Spleen (tissue), 7 donors: Measurements from ENCODE around the gene DNASE2.

Experiments
- POLR2A ChIP-seq, 3 donors: fragments of 450-650 bp; IDR thresholded peaks; one replicate each; pipeline ENCODE4 v1.5.1; 2017; ENCODE audit warnings: antibody characterized with exemption in 3 of 3, mild to moderate bottlenecking in 1 of 3
- POLR2AphosphoS5 ChIP-seq, 3 donors: sonication (generic); formaldehyde crosslinking; IDR thresholded peaks; one replicate each; pipeline ENCODE4 v1.5.1; 2017; ENCODE audit warnings: antibody characterized with exemption in 3 of 3
- TF ChIP-seq, protein P1 (sequence below), 11 experiments: fragments of 200-600 bp in 7 of 11; fragments of 450-650 bp in 4 of 11; sonication (generic) in 4 of 11; IDR thresholded peaks in 8 of 11; conservative IDR thresholded peaks in 3 of 11; 1 replicate in 7 of 11; 2 replicates in 4 of 11; pipeline versions ENCODE4 v1.4.0 to v1.8.0; 2016 to 2021; ENCODE audit warnings: antibody characterized with exemption in 11 of 11, inconsistent platforms in 4 of 11, mild to moderate bottlenecking in 1 of 11
- donor health status: DM: no; HTN: no; CAD: no; lungs with moderate emphysema.
- donor health status: DM: no; HTN: no; CAD: no.
- donor health status: DM: no; HTN: no; CAD: no.

DNA sequence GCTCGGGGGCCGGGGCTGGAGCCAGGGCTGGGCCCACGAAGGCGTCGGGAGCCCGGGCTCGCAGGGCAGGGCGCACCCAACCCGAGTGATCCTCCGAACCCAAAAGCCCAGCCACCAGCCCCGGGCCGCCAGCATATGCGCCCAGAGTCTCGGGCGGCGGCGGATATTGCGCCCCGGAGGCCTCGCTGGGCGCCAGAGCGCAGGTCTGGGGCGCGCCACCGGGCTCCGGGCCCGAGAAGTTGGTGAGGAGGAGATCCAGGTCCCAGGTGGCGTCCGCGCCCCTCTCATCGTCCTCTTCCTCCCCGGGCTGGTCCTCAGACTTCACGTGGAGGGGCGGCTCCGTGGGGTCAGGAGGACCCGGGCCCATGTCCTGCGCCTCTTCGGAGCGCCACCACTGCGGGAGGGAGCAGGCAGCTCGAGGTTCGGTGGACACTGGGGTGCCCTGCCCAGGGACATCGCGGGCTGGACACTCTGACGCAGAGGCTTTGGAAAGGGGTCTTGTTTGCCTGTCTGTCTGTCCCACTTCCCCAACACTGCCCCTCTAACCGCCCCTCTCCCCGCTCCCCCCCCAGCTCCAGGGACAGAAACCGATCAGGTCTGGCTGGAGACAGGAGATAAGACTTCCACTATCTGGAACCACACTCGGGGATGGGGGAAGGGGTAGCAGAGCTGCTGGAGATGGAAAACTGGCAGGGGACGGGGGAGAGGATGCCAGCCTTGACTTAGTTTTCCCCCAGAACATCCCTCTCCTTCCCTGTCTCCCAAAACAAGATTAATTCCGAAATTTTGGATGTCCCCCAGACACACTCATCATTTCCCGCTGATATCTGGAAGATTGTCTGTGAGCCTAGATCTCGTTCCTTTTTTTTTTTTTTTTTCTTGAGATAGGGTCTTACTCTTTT, 4.8 kb upstream of the DNASE2 start:
- TF ChIP-seq, protein P1, sequence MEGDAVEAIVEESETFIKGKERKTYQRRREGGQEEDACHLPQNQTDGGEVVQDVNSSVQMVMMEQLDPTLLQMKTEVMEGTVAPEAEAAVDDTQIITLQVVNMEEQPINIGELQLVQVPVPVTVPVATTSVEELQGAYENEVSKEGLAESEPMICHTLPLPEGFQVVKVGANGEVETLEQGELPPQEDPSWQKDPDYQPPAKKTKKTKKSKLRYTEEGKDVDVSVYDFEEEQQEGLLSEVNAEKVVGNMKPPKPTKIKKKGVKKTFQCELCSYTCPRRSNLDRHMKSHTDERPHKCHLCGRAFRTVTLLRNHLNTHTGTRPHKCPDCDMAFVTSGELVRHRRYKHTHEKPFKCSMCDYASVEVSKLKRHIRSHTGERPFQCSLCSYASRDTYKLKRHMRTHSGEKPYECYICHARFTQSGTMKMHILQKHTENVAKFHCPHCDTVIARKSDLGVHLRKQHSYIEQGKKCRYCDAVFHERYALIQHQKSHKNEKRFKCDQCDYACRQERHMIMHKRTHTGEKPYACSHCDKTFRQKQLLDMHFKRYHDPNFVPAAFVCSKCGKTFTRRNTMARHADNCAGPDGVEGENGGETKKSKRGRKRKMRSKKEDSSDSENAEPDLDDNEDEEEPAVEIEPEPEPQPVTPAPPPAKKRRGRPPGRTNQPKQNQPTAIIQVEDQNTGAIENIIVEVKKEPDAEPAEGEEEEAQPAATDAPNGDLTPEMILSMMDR (IDR thresholded peaks at IDR 0.05 in 8 of 11, conservative IDR thresholded peaks at IDR 0.05 in 3 of 11): peak in 1 of 11 experiments; percentile 13
- no peak for TF ChIP-seq POLR2A (IDR thresholded peaks at IDR 0.05)
- no peak for TF ChIP-seq POLR2AphosphoS5 (IDR thresholded peaks at IDR 0.05)
